ENCODE measurements around the gene LMLN. TPM values are rescaled to one million over a fixed set of nuclear protein-coding genes. Genes with fewer than 3 reads are reported as not detected.
"Not testable (repeated sequence)": the region's sequence is repeated elsewhere in the genome, so short reads cannot be mapped to it uniquely, and the experiment has no call there.

The LMLN gene
- total RNA-seq, 1 donor from 2014 or later = 13.5 TPM

- no peak for FAIRE-seq
- DNase-seq (ENCODE audit: low spot score in 2 of 2) = no peak
These were observed 4.0 kb upstream of the LMLN start for GRCh38 chr3:197955892-197956477.

- FAIRE-seq (no peak), DNase-seq (ENCODE audit: low spot score in 2 of 2) (no peak)
These were observed 3.4 kb upstream of the LMLN start for GRCh38 chr3:197956626-197956988.

GRCh38 chr3:197957790-197958133, 2.3 kb upstream of the LMLN start:
- DNase-seq (ENCODE audit: low spot score in 2 of 2) (no peak), FAIRE-seq (no peak)

DNA sequence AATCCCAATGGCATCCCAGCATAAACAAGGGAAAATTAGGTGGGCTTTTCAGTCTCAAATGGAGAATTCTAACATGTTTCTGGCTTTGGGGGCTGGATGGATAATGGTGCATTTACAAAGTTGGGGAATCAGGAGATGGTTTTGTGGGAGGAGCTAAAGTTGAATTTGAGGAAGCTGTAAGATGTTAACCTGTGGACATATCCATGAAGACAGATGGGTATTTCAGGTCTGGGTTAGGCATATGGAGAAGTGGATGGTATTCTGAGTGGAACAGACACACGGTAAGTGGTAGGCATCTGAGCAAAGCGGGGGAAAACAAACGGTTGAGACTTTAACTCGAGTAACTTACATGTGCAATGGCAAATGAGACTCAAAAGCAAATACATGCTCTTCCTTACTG, 1.7 kb upstream of the LMLN start:
- DNase-seq (ENCODE audit: low spot score in 2 of 2) (no peak), FAIRE-seq (no peak)

DNA sequence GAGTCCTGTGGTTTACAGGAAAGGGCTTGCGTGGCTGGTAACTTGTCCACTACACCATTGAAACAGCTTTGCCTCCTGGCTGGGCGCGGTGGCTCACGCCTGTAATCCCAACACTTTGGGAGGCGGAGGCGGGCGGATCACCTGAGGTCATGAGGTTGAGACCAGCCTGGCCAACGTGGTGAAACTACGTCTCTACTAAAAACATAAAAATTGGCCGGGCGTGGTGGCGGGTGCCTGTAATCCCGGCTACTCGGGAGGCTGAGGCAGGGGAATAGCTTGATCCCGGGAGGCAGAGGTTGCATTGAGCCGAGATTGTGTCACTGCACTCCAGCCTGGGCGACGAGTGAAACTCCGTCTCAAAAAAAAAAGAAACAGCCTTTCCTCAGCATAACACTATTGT, 1.2 kb upstream of the LMLN start:
- DNase-seq (ENCODE audit: low spot score in 2 of 2); FAIRE-seq: not testable (repeated sequence)

DNA sequence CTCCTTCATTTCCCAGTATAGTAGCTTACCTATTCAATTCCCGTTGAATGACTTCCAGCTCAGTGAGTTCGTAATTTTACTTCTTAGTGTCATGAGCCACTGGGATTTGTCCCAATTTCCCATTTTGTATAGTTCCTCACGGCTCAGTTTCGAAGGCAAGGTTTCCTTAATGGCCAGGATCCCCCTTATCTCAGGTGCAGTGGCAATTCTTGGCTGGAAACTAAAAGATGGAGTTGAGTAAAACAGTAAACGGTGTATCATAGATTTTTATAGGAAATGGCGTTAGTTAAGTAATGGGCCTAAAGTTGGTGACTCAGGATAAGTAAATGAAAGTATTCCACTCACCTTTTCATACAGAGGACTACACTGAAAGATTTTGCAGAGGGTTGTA, 522 bp upstream of the LMLN start:
- DNase-seq (ENCODE audit: low spot score in 2 of 2) = no peak
- no peak for FAIRE-seq

DNA sequence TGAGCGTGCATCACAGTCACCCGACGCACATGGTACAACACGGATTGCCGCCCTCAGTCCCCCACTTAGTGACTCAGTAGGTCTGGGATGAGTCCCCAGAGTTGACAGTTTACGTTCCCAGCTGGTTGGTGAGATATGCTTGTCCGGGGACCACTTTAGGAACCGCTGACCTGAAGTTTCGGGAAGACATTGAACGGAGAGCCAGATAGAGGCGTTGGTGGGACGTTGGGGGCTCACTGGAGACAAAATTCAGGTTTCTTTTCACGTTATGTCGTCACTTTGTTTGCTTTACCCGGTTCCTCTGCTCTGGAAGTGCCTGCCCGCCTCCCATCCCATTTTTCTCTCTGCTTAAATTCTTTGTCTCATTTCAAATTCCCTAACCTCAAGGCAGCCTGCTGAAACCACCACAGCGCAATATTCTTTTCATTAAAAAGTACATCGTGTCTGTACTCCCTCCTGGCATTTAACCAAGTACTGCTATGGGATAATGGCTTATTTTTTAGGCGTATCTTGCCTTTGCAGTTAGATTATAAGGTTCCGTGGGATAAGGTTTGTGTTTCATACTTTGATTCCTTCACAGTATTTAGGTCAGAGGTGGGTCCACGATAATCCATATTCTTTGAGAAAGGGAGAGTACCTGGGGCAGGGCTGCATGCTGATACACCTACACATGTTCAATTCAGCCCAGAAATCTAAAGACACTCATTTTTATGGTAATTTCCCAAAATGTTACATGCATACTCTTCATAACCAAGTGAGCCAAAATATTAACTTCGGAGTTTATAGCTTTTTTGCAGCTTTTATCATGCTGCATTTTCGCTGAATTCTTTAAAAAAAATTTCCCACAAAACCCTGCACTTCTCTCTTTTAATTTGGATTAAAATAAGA, 921 bp downstream of the LMLN start:
- DNase-seq (ENCODE audit: low spot score in 2 of 2) (peak in 1 of 2 donors; percentile 15), FAIRE-seq (no peak)

GRCh38 chr3:197961582-197961945, 1.5 kb downstream of the LMLN start:
- FAIRE-seq = no peak
- DNase-seq (ENCODE audit: low spot score in 2 of 2) = no peak

DNA sequence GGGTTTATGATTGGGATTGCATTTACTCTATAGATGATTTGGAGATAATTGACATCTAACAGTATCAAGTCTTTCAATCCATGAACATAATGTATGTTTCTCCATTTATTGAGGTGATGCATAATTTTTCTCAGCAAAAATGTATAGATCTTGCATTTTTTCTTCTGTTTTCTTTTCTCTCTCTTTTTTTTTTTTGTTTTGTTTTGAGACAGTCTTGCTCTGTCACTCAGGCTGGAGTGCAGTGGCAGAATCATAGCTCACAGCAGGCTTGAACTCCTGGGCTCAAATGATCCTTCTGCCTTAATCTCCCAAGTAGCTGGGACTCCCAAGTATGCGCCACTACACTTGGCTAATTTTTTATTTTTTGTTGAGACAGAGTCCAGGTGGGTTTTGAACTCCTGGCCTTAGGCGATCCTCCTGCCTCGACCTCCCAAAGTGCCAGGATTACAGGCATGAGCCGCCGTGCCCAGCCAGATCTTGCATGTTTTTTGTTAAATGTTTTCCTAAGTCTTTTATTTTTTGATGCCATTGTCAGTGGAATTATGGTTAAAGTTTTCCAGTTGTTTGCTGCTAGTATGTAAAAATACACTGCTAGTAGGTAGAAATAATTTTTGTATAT, 3.1 kb downstream of the LMLN start:
- DNase-seq (ENCODE audit: low spot score in 2 of 2) (no peak), FAIRE-seq (no peak)

- not testable (repeated sequence) for FAIRE-seq; DNase-seq (ENCODE audit: low spot score in 2 of 2)
These were observed 7.4 kb downstream of the LMLN start for GRCh38 chr3:197967337-197967989.

DNA sequence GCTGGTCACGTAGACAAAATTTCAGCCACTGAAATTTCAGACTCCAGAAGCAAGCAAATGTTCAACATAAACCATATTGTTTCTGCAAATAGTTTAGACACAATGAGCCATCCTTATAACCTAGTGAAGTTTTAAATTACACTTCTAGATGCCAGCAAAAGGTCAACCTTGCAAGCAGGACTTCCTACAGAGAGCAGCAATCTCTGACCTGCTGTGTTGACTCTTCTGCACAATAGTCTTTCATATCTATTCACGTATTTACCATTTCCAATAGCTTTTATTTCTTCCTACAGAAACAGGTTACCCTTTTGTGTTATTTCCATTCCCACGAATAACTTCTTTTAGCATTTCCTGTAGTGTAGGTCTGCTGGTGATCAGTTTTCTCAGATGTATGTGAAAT, 10.6 kb downstream of the LMLN start:
- FAIRE-seq (no peak), DNase-seq (ENCODE audit: low spot score in 2 of 2) (no peak)

- DNase-seq (ENCODE audit: low spot score in 2 of 2) (no peak), FAIRE-seq (no peak)
These were observed 14.0 kb downstream of the LMLN start for GRCh38 chr3:197974016-197974415.

GRCh38 chr3:197975311-197975710, 15.3 kb downstream of the LMLN start:
- no peak for FAIRE-seq
- DNase-seq (ENCODE audit: low spot score in 2 of 2) = no peak

- DNase-seq (ENCODE audit: low spot score in 2 of 2) (no peak), FAIRE-seq (no peak)
These were observed 23.1 kb downstream of the LMLN start for GRCh38 chr3:197983076-197983475.

DNA sequence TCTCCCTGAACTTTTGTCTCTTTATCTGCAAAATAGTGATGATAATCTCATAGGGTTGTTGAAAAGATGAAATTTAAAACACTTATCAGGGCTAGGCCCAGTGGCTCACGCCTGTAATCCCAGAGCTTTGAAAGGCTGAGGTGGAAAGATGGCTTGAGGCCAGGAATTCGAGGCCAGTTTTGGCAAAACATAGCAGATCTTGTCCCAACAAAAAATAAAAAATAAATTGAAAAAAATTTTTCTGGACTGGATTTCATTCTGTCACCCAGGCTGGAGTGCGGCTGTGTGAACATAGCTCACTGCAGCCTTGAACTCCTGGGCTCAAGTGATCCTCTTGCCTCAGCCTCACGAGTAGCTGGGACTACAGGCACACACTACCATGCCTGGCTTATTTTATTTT, 29.6 kb downstream of the LMLN start:
- FAIRE-seq (no peak), DNase-seq (ENCODE audit: low spot score in 2 of 2) (no peak)

DNA sequence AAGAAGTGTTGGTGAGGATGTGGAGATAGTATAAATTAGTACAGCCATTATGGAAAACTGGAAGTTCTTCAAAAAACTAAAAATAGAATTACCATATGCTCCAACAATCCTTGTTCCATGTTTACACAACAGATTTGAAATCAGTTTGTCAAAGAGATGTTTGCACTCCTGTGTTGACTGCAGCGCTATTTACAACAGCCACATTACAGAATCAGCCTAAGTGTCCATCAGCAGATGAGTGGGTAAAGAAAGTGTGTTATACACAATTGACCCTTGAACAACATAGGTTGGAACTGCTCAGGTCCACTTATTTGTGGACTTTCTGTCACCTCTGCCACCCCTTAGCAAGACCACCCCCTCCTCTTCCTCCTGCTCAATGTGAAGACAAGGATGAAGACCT, 34.7 kb downstream of the LMLN start:
- DNase-seq (ENCODE audit: low spot score in 2 of 2) (no peak), FAIRE-seq (no peak)

GRCh38 chr3:197996855-197997254, 36.8 kb downstream of the LMLN start:
- FAIRE-seq = no peak
- DNase-seq (ENCODE audit: low spot score in 2 of 2) = no peak

DNA sequence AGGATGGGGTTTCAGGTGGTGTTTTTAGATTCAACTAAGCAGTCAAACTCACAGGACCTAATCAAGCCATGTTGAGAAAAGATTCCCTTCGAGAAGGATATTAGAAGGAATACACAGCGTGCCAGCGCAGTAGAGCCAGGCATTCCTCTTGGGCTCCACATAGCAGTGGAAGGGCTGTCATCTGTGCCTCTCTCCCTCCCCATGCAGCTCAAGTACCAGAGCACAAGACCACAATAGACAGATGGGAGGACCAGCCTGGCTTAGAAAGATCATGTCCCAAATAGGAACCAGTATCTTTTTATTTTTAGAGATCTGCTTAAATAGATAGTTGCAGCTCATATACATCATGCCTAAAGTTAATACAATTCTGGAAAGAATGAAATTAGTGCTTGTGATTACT, 37.9 kb downstream of the LMLN start:
- FAIRE-seq (no peak), DNase-seq (ENCODE audit: low spot score in 2 of 2) (no peak)

DNA sequence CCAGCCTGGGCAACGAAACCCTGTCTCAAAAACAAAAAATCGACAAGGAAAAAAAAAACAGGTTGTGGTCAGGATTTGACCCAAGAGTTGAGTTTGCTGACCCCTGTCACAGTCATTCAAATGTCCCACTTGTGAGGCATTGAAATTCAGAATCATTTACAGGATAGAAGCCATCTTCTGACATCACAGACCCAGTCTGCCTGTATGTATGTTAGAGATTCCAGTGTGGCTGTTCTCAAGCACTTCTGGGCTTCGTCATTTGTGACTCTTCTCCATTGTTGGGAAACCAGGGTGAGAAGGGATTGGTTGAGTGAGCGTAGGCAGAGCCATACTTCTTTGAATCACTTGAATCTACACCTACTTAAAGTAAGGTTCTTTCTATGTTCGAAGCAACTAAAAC, 57.1 kb downstream of the LMLN start:
- DNase-seq (ENCODE audit: low spot score in 2 of 2) (no peak), FAIRE-seq (no peak)

DNA sequence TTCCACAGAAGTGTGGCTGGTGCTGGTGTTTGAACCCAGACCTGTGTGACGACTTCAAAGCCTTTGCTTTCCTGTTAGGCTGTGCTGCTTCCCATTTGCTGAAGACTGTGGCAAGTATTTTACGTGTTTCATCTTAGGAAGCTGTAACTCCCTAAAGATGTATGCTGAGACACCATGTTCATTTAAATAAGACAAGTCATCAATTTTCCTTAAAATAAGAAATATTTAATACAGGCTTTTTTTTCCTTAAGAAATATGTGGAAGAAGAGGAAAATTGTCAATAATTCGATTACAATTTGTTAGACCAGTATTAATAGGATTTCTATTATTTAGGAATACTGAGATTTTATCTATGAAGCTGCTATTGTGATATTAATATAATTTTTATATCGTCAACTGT, 58.4 kb downstream of the LMLN start:
- DNase-seq (ENCODE audit: low spot score in 2 of 2) (no peak), FAIRE-seq (no peak)

GRCh38 chr3:198019115-198019514, 59.1 kb downstream of the LMLN start:
- no peak for DNase-seq (ENCODE audit: low spot score in 2 of 2)
- FAIRE-seq = no peak

Data from frontal cortex (tissue), 4 donors.